HEK293T (cell line): Measurements from ENCODE around the gene ATG9B.

Experiments
- CTCF ChIA-PET: fragments of 350-600 bp; formaldehyde crosslinking; extraction: SDS; loops from one replicate; lab custom pipeline; 2021; ENCODE audit warnings: antibody characterized with exemption, inconsistent platforms; lab: Yijun Ruan, JAX
- POLR2A ChIA-PET: fragments of 350-600 bp; formaldehyde crosslinking; extraction: SDS; loops from one replicate; lab custom pipeline; 2020; ENCODE audit warnings: antibody characterized with exemption, inconsistent platforms; lab: Yijun Ruan, JAX
- DNase-seq: peaks from one replicate; pipeline ENCODE4 v3.0.0; 2012; ENCODE audit warnings: mixed read lengths; ENCODE audit errors: extremely low spot score
- ARNT ChIP-seq: fragments of 450-650 bp; IDR thresholded peaks from 2 replicates; pipeline ENCODE4 v1.6.1; 2017; ENCODE audit warnings: mild to moderate bottlenecking
- BHLHE40 ChIP-seq: fragments of 450-650 bp; IDR thresholded peaks from 2 replicates; pipeline ENCODE4 v1.6.1; 2016; ENCODE audit warnings: mild to moderate bottlenecking, moderate library complexity, borderline replicate concordance
- CTBP1 ChIP-seq: fragments of 450-650 bp; IDR thresholded peaks from 2 replicates; pipeline ENCODE4 v1.6.1; 2016; ENCODE audit warnings: borderline replicate concordance
- ELF4 ChIP-seq: fragments of 450-650 bp; IDR thresholded peaks from 2 replicates; pipeline ENCODE4 v1.6.1; 2017; ENCODE audit warnings: antibody characterized with exemption
- FOXA1 ChIP-seq: fragments of 450-650 bp; IDR thresholded peaks from 2 replicates; pipeline ENCODE4 v1.6.1; 2016; ENCODE audit warnings: mild to moderate bottlenecking
- FOXK2 ChIP-seq: fragments of 450-650 bp; IDR thresholded peaks from 2 replicates; pipeline ENCODE4 v1.6.1; 2016; ENCODE audit warnings: mild to moderate bottlenecking
- FOXM1 ChIP-seq: fragments of 450-650 bp; IDR thresholded peaks from 2 replicates; pipeline ENCODE4 v1.6.1; 2017; ENCODE audit warnings: mild to moderate bottlenecking, borderline replicate concordance
- HDGF ChIP-seq: fragments of 450-650 bp; IDR thresholded peaks from 2 replicates; pipeline ENCODE4 v1.6.1; 2017; ENCODE audit warnings: antibody characterized with exemption, borderline replicate concordance
- L3MBTL2 ChIP-seq: fragments of 450-650 bp; conservative IDR thresholded peaks from 2 replicates; pipeline ENCODE4 v1.6.1; 2016; ENCODE audit warnings: mild to moderate bottlenecking
- LEF1 ChIP-seq: fragments of 450-650 bp; IDR thresholded peaks from 2 replicates; pipeline ENCODE4 v1.6.1; 2017; ENCODE audit warnings: mild to moderate bottlenecking, borderline replicate concordance
- NFRKB ChIP-seq: fragments of 450-650 bp; IDR thresholded peaks from 2 replicates; pipeline ENCODE4 v1.6.1; 2016; ENCODE audit warnings: mild to moderate bottlenecking, moderate library complexity
- SP1 ChIP-seq: fragments of 450-650 bp; IDR thresholded peaks from 2 replicates; pipeline ENCODE4 v1.6.1; 2017
- SUZ12 ChIP-seq: fragments of 450-650 bp; IDR thresholded peaks from 2 replicates; pipeline ENCODE4 v1.6.1; 2016; ENCODE audit warnings: mild to moderate bottlenecking
- TARDBP ChIP-seq: fragments of 450-650 bp; IDR thresholded peaks from 2 replicates; pipeline ENCODE4 v1.6.1; 2016
- ZNF384 ChIP-seq: fragments of 450-650 bp; IDR thresholded peaks from 2 replicates; pipeline ENCODE4 v1.6.1; 2016
- TF ChIP-seq, protein P1 (sequence below): fragments of 450-650 bp; IDR thresholded peaks from 2 replicates; pipeline ENCODE4 v1.6.1; 2016

ATG9B gene

DNA sequence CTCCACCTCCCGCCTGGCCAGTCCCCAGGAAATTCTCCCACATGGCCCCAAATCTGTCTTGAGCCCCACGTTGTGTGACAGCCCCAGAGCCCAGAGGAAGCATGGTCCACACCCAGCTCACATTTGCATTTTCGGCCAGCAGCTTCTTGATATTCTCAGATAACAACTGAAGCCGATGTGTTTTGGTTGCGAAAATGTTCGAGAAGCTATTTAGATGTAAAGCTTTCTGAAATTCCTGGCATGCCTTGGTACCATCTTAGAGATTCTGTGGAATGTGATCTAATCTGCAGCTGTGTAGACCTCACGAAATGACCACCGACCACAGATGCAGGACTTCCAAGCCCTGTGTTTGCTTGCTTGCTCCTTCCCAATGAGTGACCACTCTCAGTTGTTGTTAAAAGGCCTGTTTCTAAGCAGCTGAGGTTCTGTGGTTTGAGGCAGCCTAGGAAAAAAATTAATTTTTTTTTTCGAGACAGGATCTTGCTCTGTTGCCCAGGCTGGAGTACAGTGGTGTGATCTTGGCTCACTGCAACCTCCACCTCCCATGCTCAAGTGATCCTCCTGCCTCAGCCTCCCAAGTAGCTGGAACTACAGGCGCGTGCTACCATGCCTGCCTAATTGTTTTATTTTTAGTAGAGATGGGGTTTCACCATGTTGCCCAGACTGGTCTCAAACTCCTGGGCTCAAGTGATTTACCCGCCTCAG is 43.9 kb upstream of the ATG9B start:
- CTCF ChIA-PET: no interaction called here
- TF ChIP-seq L3MBTL2 (no peak), LEF1 (no peak)
- DNase-seq: no peak
- POLR2A ChIA-PET: interaction anchor here (0.6 to 3.4 kb wide), 5 partner anchors 8 to 20 kb away, joined by 3 to 16 read pairs (median 5); partner anchors contain the start of gene FASTK

DNA sequence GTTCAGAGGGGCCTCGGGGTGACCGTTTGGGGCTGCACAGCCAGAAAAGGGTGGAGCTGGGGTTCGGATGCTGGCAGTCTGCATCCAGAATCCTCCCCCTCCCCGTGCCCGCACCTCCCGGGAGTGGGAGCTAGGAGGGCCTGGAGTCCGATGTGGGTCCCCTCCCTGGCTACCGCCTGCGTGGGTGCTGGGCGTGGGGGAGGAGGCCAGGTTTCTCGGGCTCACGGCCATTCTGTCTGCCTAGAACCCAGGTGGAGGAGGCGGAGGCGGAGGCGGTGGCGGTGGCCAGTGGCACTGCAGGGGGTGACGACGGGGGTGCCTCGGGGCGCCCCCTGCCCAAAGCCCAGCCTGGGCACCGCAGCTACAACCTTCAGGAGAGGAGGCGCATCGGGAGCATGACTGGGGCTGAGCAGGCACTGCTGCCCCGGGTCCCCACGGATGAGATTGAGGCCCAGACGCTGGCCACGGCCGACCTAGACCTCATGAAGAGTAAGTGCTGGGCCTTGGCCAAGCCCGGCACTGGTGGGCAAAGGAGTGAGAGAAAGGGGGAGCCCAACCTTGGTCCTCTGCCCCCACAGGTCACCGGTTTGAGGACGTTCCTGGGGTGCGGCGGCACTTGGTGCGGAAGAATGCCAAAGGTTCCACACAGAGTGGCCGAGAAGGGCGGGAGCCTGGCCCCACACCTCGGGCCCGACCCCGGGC is 42.1 kb upstream of the ATG9B start:
- CTCF ChIA-PET: interaction anchor here (0.8 to 1.8 kb wide), 2 partner anchors 10 to 45 kb away, joined by 3 to 6 read pairs; no protein-coding TSS in a partner anchor
- TF ChIP-seq HDGF (no peak), FOXK2 (no peak), SUZ12 (no peak), FOXA1 (no peak)
- no peak for DNase-seq
- POLR2A ChIA-PET: interaction anchor here (0.8 to 2.7 kb wide), 3 partner anchors 11 to 19 kb away, joined by 3 to 11 read pairs (median 5); partner anchors contain the start of gene FASTK

DNA sequence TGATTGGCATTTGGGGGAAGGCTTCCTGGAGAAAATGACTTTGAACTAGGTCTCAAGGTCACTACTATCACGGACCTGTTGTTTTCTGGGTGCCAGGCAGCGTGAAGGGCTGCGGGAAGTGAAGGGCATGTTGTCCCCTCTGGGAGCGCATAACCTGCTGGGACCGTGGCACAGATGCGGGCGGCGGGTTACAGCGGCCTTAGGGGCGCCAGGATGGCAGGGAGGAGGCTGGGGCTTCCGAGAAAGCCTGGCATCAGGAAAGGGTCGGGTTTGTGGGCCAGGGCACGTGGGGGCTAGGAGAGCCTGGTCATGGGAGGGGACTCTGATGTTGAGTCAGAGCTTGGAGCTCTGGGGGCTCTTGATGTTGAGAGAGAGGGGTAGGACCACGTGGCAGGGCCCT is 41.2 kb upstream of the ATG9B start:
- POLR2A ChIA-PET: interaction anchor here (0.8 kb wide), 1 partner anchor 15 kb away, joined by 3 read pairs; the partner anchor contains the start of gene FASTK
- CTCF ChIA-PET: interaction anchor here (0.7 kb wide), 1 partner anchor 54 kb away, joined by 3 read pairs; no protein-coding TSS in a partner anchor
- DNase-seq: no peak
- TF ChIP-seq, protein P1, sequence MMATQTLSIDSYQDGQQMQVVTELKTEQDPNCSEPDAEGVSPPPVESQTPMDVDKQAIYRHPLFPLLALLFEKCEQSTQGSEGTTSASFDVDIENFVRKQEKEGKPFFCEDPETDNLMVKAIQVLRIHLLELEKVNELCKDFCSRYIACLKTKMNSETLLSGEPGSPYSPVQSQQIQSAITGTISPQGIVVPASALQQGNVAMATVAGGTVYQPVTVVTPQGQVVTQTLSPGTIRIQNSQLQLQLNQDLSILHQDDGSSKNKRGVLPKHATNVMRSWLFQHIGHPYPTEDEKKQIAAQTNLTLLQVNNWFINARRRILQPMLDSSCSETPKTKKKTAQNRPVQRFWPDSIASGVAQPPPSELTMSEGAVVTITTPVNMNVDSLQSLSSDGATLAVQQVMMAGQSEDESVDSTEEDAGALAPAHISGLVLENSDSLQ: no peak
- TF ChIP-seq FOXK2 (no peak), HDGF (no peak), CTBP1 (no peak), SP1 (no peak), SUZ12 (no peak), LEF1 (no peak), ZNF384 (no peak), L3MBTL2 (no peak)

DNA sequence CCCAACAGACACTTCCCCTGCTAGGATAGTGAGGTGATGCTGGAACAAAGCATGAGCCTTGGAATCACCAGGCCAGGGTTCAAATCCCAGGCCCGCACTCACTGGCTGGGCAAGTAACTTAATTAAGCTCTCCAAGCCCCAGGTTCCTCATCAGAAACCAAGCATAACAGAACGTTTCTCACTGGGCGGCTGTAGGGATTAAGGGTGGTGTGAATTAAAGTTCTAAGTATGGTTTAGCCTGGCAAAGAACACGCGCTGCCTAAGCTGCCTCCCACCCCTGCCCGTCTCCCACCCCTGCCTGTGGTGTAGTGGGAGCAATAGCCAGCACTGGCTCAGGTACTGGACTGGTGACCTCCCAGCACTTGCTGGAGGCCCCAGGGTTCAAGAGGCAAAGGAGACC is 40.7 kb upstream of the ATG9B start:
- DNase-seq: no peak
- ChIA-PET CTCF (interaction anchor here (0.7 kb wide), 1 partner anchor 54 kb away, joined by 3 read pairs; no protein-coding TSS in a partner anchor), POLR2A (no interaction called here)
- no peak for TF ChIP-seq LEF1

DNA sequence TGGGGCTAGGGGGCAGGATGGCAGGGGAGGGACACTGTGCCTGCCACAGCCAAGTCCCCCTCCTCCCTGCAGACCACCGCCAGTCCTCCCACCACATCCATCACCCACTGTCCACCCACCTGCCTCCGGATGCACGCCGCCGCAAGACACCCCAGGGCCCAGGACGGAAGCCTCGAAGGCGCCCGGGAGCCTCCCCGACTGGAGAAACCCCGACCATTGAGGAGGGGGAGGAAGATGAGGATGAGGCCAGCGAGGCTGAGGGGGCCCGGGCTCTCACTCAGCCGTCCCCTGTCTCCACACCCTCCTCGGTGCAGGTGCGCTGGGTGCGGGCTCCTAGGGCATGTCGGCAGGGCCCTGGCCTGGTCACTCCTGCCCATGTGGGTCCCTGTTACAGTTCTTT is 40.2 kb upstream of the ATG9B start:
- DNase-seq: no peak
- no peak for TF ChIP-seq HDGF
- no peak for TF ChIP-seq FOXK2
- TF ChIP-seq ARNT: no peak
- no peak for TF ChIP-seq SUZ12
- no peak for TF ChIP-seq ZNF384
- POLR2A ChIA-PET: no interaction called here
- CTCF ChIA-PET: no interaction called here

DNA sequence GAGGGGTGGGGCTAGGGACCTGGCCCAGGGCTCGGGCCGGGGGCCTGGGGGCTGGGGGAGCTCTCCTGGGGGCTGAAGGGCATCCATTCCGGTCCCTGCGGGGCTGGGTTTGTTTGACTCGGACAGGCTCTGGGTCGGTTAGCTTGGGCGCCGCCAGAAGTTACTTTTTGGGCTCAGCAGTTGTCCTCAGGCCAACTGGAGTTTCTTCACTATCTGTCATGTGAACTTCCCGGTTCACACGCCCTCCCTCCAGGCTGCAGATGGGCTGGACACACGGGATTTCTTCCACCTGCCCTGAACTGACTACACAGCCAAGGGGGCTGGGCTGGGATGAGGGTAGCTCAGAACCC is 38.9 kb upstream of the ATG9B start:
- TF ChIP-seq TARDBP (no peak), NFRKB (no peak), SUZ12 (no peak)
- TF ChIP-seq, protein P1: no peak
- no peak for DNase-seq
- ChIA-PET CTCF (no interaction called here), POLR2A (interaction anchor here (0.9 to 1.9 kb wide), 5 partner anchors 10 to 34 kb away, joined by 3 to 8 read pairs (median 4); partner anchors contain the start of genes FASTK and TMUB1)

DNA sequence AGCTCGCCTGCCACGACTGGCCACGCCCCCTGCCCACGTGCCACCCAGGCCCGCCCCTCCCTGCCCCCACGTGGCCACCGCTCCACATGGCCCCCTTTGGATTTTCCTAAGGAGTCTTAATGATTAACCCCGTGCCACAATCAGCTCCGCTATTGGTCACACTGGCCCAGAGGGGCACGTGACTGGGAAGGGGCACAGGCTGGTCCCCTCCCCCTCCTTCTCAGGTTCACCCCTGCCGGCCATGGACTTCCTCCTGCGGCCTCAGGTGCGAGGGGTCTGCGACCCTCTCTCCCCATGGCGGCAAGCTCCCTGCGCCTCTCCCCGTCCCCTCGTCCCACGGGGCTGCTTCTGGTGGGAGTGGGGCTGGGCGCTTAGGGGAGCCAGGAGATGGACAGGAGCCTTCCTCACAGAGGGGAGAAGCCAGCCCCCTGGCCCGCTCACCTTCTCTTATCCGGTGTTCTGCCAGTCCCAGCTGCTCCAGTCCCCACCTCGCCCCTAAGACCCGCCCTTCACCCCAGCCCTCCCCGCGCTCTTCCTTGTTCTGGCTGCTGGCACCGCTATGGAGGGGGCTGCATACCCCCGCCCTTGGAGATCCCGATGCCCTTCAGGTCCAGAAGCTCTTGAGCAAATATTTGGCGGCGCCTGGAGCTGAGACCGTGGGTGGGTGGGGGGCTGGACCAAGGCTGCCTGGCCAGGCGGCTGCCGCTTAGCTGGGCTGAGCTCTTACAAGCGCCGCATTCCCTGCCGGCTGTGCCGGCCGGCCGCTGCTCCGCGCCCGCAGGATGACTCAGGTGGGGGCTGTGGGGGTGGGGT is 38.3 kb upstream of the ATG9B start:
- DNase-seq: peak; percentile 57
- CTCF ChIA-PET: no interaction called here
- POLR2A ChIA-PET: interaction anchor here (0.9 to 1.9 kb wide), 5 partner anchors 10 to 33 kb away, joined by 3 to 8 read pairs (median 4); partner anchors contain the start of genes FASTK and TMUB1
- no peak for TF ChIP-seq ZNF384
- TF ChIP-seq BHLHE40: no peak
- TF ChIP-seq FOXA1: no peak
- TF ChIP-seq FOXK2: no peak
- no peak for TF ChIP-seq CTBP1
- TF ChIP-seq TARDBP: no peak
- TF ChIP-seq ELF4: no peak
- TF ChIP-seq SP1: no peak
- TF ChIP-seq FOXM1: no peak
- no peak for TF ChIP-seq NFRKB
- TF ChIP-seq, protein P1: no peak
- TF ChIP-seq L3MBTL2: no peak
- TF ChIP-seq SUZ12: no peak
- TF ChIP-seq HDGF: no peak
